ENCODE results near the gene CHIA. TPM values are rescaled to one million over a fixed set of nuclear protein-coding genes. Genes with fewer than 3 reads are reported as not detected.

The CHIA gene
- total and polyA plus RNA-seq, 4 donors, result 0.06 TPM; not detected in 3

DNA sequence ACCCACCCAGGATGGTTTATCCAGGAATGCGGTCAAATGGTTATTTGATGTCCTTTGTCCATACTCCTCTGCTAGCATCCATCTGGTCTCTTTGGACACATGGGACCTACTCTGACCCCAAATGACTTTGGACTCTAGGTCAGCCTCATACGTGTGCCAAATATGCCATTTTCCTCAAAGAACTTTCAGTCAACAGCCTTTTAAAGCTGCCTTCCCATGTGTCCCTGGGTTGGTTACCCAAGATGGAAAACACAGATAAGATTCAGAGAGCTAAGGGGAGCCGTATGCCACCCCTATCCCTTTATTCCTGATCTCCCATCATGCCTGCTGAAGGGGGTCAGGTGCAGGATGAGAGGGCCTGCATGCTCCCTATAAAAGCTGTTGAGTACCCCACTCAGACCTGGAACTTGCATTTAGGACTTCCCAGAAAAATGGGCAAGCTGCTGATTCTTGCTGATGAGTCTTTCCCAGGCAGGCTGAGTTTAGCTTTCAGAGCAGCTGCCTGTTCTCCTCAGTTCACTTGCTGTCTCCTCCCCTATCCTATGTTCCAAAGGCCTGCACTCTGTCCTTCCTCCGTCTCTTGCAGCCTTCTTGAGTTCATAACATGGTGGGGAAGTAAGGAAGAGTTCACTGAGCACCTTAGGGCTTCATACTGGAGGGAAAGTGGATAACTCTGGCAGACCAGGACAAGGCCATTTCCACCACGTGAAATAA is 43.4 kb upstream of the CHIA start:
- Histone ChIP-seq H3K27ac (ENCODE audit: low read depth in 1 of 2, low read length in 2 of 2) (no peak overlapping the region), H3K4me3 (ENCODE audit: low read depth in 1 of 3, low read length in 3 of 3) (no peak overlapping the region), H3K9ac (ENCODE audit: low read depth in 1 of 2, low read length in 2 of 2) (no peak overlapping the region), H3K36me3 (ENCODE audit: control insufficient read depth in 4 of 4, insufficient read depth in 3 of 4, low read depth in 1 of 4, low read length in 3 of 4) (no peaks in the 10 kb centered on the region), H3K4me1 (ENCODE audit: control insufficient read depth in 4 of 4, insufficient read depth in 4 of 4, low read length in 3 of 4) (no peaks in the 10 kb centered on the region), H3K9me3 (ENCODE audit: control insufficient read depth in 4 of 4, low read length in 3 of 4) (no peaks in the 10 kb centered on the region), H3K27me3 (ENCODE audit: control insufficient read depth in 4 of 4, insufficient read depth in 4 of 4, low read length in 3 of 4) (no peaks in the 10 kb centered on the region)
- DNase-seq (ENCODE audit: low spot score), result no peak
- TF ChIP-seq JUND (IDR thresholded peaks at IDR 0.05), result no peak
- TF ChIP-seq HNF4A (conservative IDR thresholded peaks at IDR 0.05), result no peak
- TF ChIP-seq YY1 (IDR thresholded peaks at IDR 0.05), result no peak
- TF ChIP-seq, protein P1, sequence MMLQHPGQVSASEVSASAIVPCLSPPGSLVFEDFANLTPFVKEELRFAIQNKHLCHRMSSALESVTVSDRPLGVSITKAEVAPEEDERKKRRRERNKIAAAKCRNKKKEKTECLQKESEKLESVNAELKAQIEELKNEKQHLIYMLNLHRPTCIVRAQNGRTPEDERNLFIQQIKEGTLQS (IDR thresholded peaks at IDR 0.05), result no peak
- TF ChIP-seq MAX (IDR thresholded peaks at IDR 0.05), result no peak
- TF ChIP-seq FOXA1 (IDR thresholded peaks at IDR 0.05), result no peak
- TF ChIP-seq FOXA2 (IDR thresholded peaks at IDR 0.05), result no peak
- TF ChIP-seq GABPA (IDR thresholded peaks at IDR 0.05 in 1 of 2, conservative IDR thresholded peaks at IDR 0.05 in 1 of 2), result no peak
- TF ChIP-seq, protein P2, sequence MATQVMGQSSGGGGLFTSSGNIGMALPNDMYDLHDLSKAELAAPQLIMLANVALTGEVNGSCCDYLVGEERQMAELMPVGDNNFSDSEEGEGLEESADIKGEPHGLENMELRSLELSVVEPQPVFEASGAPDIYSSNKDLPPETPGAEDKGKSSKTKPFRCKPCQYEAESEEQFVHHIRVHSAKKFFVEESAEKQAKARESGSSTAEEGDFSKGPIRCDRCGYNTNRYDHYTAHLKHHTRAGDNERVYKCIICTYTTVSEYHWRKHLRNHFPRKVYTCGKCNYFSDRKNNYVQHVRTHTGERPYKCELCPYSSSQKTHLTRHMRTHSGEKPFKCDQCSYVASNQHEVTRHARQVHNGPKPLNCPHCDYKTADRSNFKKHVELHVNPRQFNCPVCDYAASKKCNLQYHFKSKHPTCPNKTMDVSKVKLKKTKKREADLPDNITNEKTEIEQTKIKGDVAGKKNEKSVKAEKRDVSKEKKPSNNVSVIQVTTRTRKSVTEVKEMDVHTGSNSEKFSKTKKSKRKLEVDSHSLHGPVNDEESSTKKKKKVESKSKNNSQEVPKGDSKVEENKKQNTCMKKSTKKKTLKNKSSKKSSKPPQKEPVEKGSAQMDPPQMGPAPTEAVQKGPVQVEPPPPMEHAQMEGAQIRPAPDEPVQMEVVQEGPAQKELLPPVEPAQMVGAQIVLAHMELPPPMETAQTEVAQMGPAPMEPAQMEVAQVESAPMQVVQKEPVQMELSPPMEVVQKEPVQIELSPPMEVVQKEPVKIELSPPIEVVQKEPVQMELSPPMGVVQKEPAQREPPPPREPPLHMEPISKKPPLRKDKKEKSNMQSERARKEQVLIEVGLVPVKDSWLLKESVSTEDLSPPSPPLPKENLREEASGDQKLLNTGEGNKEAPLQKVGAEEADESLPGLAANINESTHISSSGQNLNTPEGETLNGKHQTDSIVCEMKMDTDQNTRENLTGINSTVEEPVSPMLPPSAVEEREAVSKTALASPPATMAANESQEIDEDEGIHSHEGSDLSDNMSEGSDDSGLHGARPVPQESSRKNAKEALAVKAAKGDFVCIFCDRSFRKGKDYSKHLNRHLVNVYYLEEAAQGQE (IDR thresholded peaks at IDR 0.05), result no peak
- no peak for TF ChIP-seq CTCF (IDR thresholded peaks at IDR 0.05; ENCODE audit: low read depth, low read length, missing input control)
- TF ChIP-seq EGR1 (IDR thresholded peaks at IDR 0.05; ENCODE audit: low read depth in 2 of 2), result no peak
- no peak for TF ChIP-seq ZBTB33 (IDR thresholded peaks at IDR 0.05)
- no peak for TF ChIP-seq TAF1 (conservative IDR thresholded peaks at IDR 0.05)
- no peak for TF ChIP-seq HNF4G (IDR thresholded peaks at IDR 0.05)
- no peak for TF ChIP-seq SP1 (IDR thresholded peaks at IDR 0.05)
- no peak for TF ChIP-seq RAD21 (IDR thresholded peaks at IDR 0.05)
- TF ChIP-seq NR2F2 (IDR thresholded peaks at IDR 0.05), result no peak
- TF ChIP-seq RXRA (IDR thresholded peaks at IDR 0.05), result no peak
- WGBS, result 75% methylated on average over 5 of the region's 5 CpGs

Measured in liver (tissue), 9 donors.